NCI-H1694 (cell line): Measurements from ENCODE around the gene CACNA1C.
A peak's percentile ranks its signal among the peaks of the same experiment; 100 is the strongest.

Experiments
- DNase-seq: peaks from one replicate; lab custom pipeline; 2025; lab: John Stamatoyannopoulos, UW

CACNA1C gene

GRCh38 chr12:2557597-2557996 is 504.8 kb downstream of the CACNA1C start:
- no peak for DNase-seq

GRCh38 chr12:2559931-2560330 is 507.1 kb downstream of the CACNA1C start:
- DNase-seq = no peak

- DNase-seq = no peak
Measured at GRCh38 chr12:2560356-2560755, 507.6 kb downstream of the CACNA1C start.

GRCh38 chr12:2561367-2561766 is 508.6 kb downstream of the CACNA1C start:
- DNase-seq = no peak

- no peak for DNase-seq
Measured at GRCh38 chr12:2562400-2562799, 509.6 kb downstream of the CACNA1C start.

- DNase-seq = no peak
Measured at GRCh38 chr12:2563709-2564108, 510.9 kb downstream of the CACNA1C start.

- DNase-seq = no peak
Measured at GRCh38 chr12:2566161-2566560, 513.4 kb downstream of the CACNA1C start.

GRCh38 chr12:2567711-2568110 is 514.9 kb downstream of the CACNA1C start:
- no peak for DNase-seq

- no peak for DNase-seq
Measured at GRCh38 chr12:2570562-2570961, 517.8 kb downstream of the CACNA1C start.

- DNase-seq = no peak
Measured at GRCh38 chr12:2574355-2574935, 521.7 kb downstream of the CACNA1C start.

GRCh38 chr12:2575245-2575644 is 522.5 kb downstream of the CACNA1C start:
- no peak for DNase-seq

GRCh38 chr12:2578211-2578610 is 525.4 kb downstream of the CACNA1C start:
- DNase-seq = no peak

- no peak for DNase-seq
Measured at GRCh38 chr12:2578772-2579171, 526.0 kb downstream of the CACNA1C start.

GRCh38 chr12:2580821-2581220 is 528.0 kb downstream of the CACNA1C start:
- DNase-seq = no peak

GRCh38 chr12:2581293-2582045 is 528.7 kb downstream of the CACNA1C start:
- no peak for DNase-seq

- no peak for DNase-seq
Measured at GRCh38 chr12:2582631-2583030, 529.8 kb downstream of the CACNA1C start.

GRCh38 chr12:2583091-2583497 is 530.3 kb downstream of the CACNA1C start:
- DNase-seq = peak; percentile 56

GRCh38 chr12:2583642-2584401 is 531.0 kb downstream of the CACNA1C start:
- DNase-seq = no peak

GRCh38 chr12:2586156-2587038 is 533.6 kb downstream of the CACNA1C start:
- peak; percentile 98 for DNase-seq

GRCh38 chr12:2588345-2588744 is 535.6 kb downstream of the CACNA1C start:
- no peak for DNase-seq

GRCh38 chr12:2589381-2589780 is 536.6 kb downstream of the CACNA1C start:
- DNase-seq = no peak

- no peak for DNase-seq
Measured at GRCh38 chr12:2593045-2593444, 540.3 kb downstream of the CACNA1C start.
